Subcutaneous abdominal adipose tissue (tissue), 5 donors: ENCODE measurements around the gene UMODL1.

Source experiments
- H3K27ac ChIP-seq: one replicate; pipeline ENCODE4 v1.7.0; 2013; ENCODE audit warnings: low read depth, mild to moderate bottlenecking, inconsistent platforms, low read length, moderate library complexity
- H3K27me3 ChIP-seq, 5 donors: one replicate each; pipeline ENCODE4 v1.7.0; 2013; ENCODE audit warnings: low read length in 5 of 5, inconsistent platforms in 1 of 5; ENCODE audit not compliant: control insufficient read depth in 5 of 5, insufficient read depth in 4 of 5
- H3K36me3 ChIP-seq, 5 donors: one replicate each; pipeline ENCODE4 v1.7.0; 2013; ENCODE audit warnings: low read length in 5 of 5; ENCODE audit not compliant: control insufficient read depth in 5 of 5, insufficient read depth in 5 of 5
- H3K4me1 ChIP-seq, 5 donors: one replicate each; pipeline ENCODE4 v1.7.0; 2013; ENCODE audit warnings: low read length in 5 of 5, mild to moderate bottlenecking in 3 of 5, moderate library complexity in 1 of 5; ENCODE audit not compliant: control insufficient read depth in 5 of 5, insufficient read depth in 5 of 5
- H3K4me3 ChIP-seq, 5 donors: one replicate each; pipeline ENCODE4 v1.7.0; 2013; ENCODE audit warnings: low read length in 5 of 5, low read depth in 1 of 5
- H3K9ac ChIP-seq, 5 donors: one replicate each; pipeline ENCODE4 v1.7.0; 2013; ENCODE audit warnings: low read length in 5 of 5, mild to moderate bottlenecking in 4 of 5, moderate library complexity in 3 of 5
- H3K9me3 ChIP-seq, 5 donors: one replicate each; pipeline ENCODE4 v1.7.0; 2013; ENCODE audit warnings: low read length in 5 of 5; ENCODE audit not compliant: control insufficient read depth in 5 of 5
- donor health status: healthy.
- donor health status: healthy.
- donor health status: healthy.
- donor health status: healthy.
- donor health status: healthy.

UMODL1 gene

GRCh38 chr21:42085246-42086077 lies 14.3 kb downstream of the UMODL1 start:
- Histone ChIP-seq H3K27me3 (no peaks in the 10 kb centered on the region), H3K4me3 (no peak overlapping the region), H3K9me3 (no peaks in the 10 kb centered on the region), H3K9ac (no peak overlapping the region), H3K27ac (no peak overlapping the region), H3K4me1 (peaks cover 2 to 30% (median 20%) of the 10 kb centered on the region in 5 donors), H3K36me3 (no peaks in the 10 kb centered on the region)

GRCh38 chr21:42086969-42087368 lies 15.9 kb downstream of the UMODL1 start:
- no peak overlapping the region for H3K27ac ChIP-seq
- no peak overlapping the region for H3K4me3 ChIP-seq
- H3K4me1 ChIP-seq = peaks cover 0 to 17% (median 7%) of the 10 kb centered on the region in 5 donors
- H3K27me3 ChIP-seq = peaks cover 0 to 6% (median 1%) of the 10 kb centered on the region in 5 donors
- no peaks in the 10 kb centered on the region for H3K36me3 ChIP-seq
- no peaks in the 10 kb centered on the region for H3K9me3 ChIP-seq
- no peak overlapping the region for H3K9ac ChIP-seq

GRCh38 chr21:42088148-42088547 lies 17.0 kb downstream of the UMODL1 start:
- H3K4me3 ChIP-seq = no peak overlapping the region
- no peak overlapping the region for H3K27ac ChIP-seq
- no peaks in the 10 kb centered on the region for H3K9me3 ChIP-seq
- no peak overlapping the region for H3K9ac ChIP-seq
- peaks cover 0 to 21% (median 7%) of the 10 kb centered on the region in 5 donors for H3K4me1 ChIP-seq
- H3K36me3 ChIP-seq = no peaks in the 10 kb centered on the region
- H3K27me3 ChIP-seq = peaks cover 3 to 8% (median 5%) of the 10 kb centered on the region in 5 donors

- Histone ChIP-seq H3K27ac (no peak overlapping the region), H3K4me1 (peaks cover 0 to 23% (median 10%) of the 10 kb centered on the region in 5 donors), H3K9ac (no peak overlapping the region), H3K4me3 (no peak overlapping the region), H3K36me3 (no peaks in the 10 kb centered on the region), H3K9me3 (no peaks in the 10 kb centered on the region), H3K27me3 (peaks cover 3 to 8% (median 5%) of the 10 kb centered on the region in 5 donors)
These were observed 17.5 kb downstream of the UMODL1 start for GRCh38 chr21:42088658-42089057.

GRCh38 chr21:42089093-42089631 lies 18.0 kb downstream of the UMODL1 start:
- H3K27ac ChIP-seq = no peak overlapping the region
- H3K4me3 ChIP-seq = no peak overlapping the region
- peaks cover 3 to 8% (median 5%) of the 10 kb centered on the region in 5 donors for H3K27me3 ChIP-seq
- no peak overlapping the region for H3K9ac ChIP-seq
- H3K36me3 ChIP-seq = no peaks in the 10 kb centered on the region
- peaks cover 0 to 28% (median 13%) of the 10 kb centered on the region in 5 donors for H3K4me1 ChIP-seq
- peaks cover 0 to under 1% (median 0%) of the 10 kb centered on the region in 5 donors for H3K9me3 ChIP-seq

- Histone ChIP-seq H3K4me3 (no peak overlapping the region), H3K9me3 (peaks cover 0 to 6% (median 4%) of the 10 kb centered on the region in 5 donors), H3K27me3 (peaks cover 3 to 8% (median 6%) of the 10 kb centered on the region in 5 donors), H3K36me3 (no peaks in the 10 kb centered on the region), H3K9ac (no peak overlapping the region), H3K27ac (no peak overlapping the region), H3K4me1 (peaks cover 0 to 29% (median 14%) of the 10 kb centered on the region in 5 donors)
These were observed 18.7 kb downstream of the UMODL1 start for GRCh38 chr21:42089665-42090310.

- Histone ChIP-seq H3K9ac (no peak overlapping the region), H3K27me3 (peaks cover 3 to 8% (median 6%) of the 10 kb centered on the region in 5 donors), H3K36me3 (no peaks in the 10 kb centered on the region), H3K27ac (no peak overlapping the region), H3K9me3 (peaks cover 0 to 9% (median 6%) of the 10 kb centered on the region in 5 donors), H3K4me3 (no peak overlapping the region), H3K4me1 (peaks cover 2 to 29% (median 16%) of the 10 kb centered on the region in 5 donors)
These were observed 20.9 kb downstream of the UMODL1 start for GRCh38 chr21:42091899-42092508.

- Histone ChIP-seq H3K4me1 (peaks cover 2 to 31% (median 18%) of the 10 kb centered on the region in 5 donors), H3K9me3 (peaks cover 0 to 9% (median 6%) of the 10 kb centered on the region in 5 donors), H3K36me3 (no peaks in the 10 kb centered on the region), H3K4me3 (no peak overlapping the region), H3K27me3 (peaks cover 3 to 8% (median 6%) of the 10 kb centered on the region in 5 donors), H3K27ac (no peak overlapping the region), H3K9ac (no peak overlapping the region)
These were observed 21.7 kb downstream of the UMODL1 start for GRCh38 chr21:42092771-42093170.

DNA sequence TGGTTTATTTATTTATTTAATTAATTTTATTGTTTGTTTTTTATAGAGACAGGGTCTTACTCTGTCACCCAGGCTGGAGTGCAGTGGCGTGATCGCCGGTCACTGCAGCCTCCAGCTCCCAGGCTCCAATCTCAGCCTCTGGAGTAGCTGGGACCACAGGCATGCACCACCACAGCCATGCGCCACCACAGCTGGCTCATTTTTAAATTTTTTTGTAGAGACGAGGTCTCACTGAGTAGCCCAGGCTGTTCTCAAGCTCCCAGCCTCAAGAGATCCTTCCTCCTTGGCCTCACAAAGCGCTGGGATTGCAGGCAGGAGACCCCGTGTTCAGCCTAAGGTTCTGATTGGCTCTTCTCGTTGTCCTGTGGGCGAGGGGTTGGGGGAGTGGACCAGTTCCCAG lies 22.1 kb downstream of the UMODL1 start:
- Histone ChIP-seq H3K4me3 (no peak overlapping the region), H3K9ac (no peak overlapping the region)

More for the DNA sequence above, 22.1 kb downstream of the UMODL1 start:
- peaks cover 3 to 8% (median 6%) of the 10 kb centered on the region in 5 donors for H3K27me3 ChIP-seq
- H3K9me3 ChIP-seq = peaks cover 0 to 9% (median 6%) of the 10 kb centered on the region in 5 donors
- no peaks in the 10 kb centered on the region for H3K36me3 ChIP-seq
- no peak overlapping the region for H3K27ac ChIP-seq
- H3K4me1 ChIP-seq = peaks cover 2 to 35% (median 21%) of the 10 kb centered on the region in 5 donors
